SK-N-SH (cell line): ENCODE data around the gene FTSJ1.

ENCODE experiments used
- CTCF ChIP-seq: fragments of 200-600 bp; sonication (generic); IDR thresholded peaks from 2 replicates; pipeline ENCODE4 v1.6.1; 2017; ENCODE audit warnings: antibody characterized with exemption, mild to moderate bottlenecking, moderate library complexity
- EZH2phosphoT487 ChIP-seq: fragments of 200-600 bp; sonication (generic); IDR thresholded peaks from 2 replicates; pipeline ENCODE4 v1.6.1; 2017; ENCODE audit warnings: low read depth, mixed run types, mild to moderate bottlenecking, antibody characterized with exemption, moderate library complexity, borderline replicate concordance
- YY1 ChIP-seq: IDR thresholded peaks from 2 replicates; pipeline ENCODE4 v1.4.0; 2012; ENCODE audit warnings: low read depth, mild to moderate bottlenecking

GRCh38 chrX:48465336-48465933 is 10.6 kb upstream of the FTSJ1 start:
- TF ChIP-seq CTCF, result no peak
- TF ChIP-seq YY1, result no peak
- TF ChIP-seq EZH2phosphoT487, result no peak
